Effector CD4-positive, alpha-beta T cell (primary cell): ENCODE measurements around the gene SLC9A4. TPM values are rescaled to one million over a fixed set of nuclear protein-coding genes. Genes with fewer than 3 reads are reported as not detected.

Source experiments
- DNase-seq: peaks from one replicate; pipeline ENCODE4 v3.0.0-alpha.2; 2020
- total RNA-seq: gene quantifications from one replicate; lab custom pipeline; 2026; lab: John Stamatoyannopoulos, UW

Gene SLC9A4, protein sequence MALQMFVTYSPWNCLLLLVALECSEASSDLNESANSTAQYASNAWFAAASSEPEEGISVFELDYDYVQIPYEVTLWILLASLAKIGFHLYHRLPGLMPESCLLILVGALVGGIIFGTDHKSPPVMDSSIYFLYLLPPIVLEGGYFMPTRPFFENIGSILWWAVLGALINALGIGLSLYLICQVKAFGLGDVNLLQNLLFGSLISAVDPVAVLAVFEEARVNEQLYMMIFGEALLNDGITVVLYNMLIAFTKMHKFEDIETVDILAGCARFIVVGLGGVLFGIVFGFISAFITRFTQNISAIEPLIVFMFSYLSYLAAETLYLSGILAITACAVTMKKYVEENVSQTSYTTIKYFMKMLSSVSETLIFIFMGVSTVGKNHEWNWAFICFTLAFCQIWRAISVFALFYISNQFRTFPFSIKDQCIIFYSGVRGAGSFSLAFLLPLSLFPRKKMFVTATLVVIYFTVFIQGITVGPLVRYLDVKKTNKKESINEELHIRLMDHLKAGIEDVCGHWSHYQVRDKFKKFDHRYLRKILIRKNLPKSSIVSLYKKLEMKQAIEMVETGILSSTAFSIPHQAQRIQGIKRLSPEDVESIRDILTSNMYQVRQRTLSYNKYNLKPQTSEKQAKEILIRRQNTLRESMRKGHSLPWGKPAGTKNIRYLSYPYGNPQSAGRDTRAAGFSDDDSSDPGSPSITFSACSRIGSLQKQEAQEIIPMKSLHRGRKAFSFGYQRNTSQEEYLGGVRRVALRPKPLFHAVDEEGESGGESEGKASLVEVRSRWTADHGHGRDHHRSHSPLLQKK
- total RNA-seq = not detected

DNA sequence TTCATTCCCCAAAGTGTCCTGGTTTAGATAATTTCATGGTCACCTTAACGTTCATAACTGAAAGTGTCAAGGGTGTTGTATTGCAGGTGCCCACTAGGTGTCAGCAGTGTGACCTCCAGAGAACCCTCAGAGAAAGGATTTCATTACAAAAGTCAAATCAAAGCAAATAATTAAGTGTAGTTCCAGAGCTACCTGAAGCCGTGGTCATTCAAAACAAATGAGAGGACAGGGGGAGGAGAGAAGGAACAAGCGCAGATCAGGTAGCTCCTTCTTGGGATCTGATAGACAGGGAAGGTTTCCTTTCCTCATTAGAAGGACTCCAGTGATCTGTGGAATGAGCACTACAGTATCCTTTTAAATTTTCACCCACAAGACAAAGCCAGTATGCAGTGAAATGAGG lies at the start of gene SLC9A4:
TSS of gene SLC9A4 (plus strand) at position 207 of the 400 bp plus-strand sequence. CDS start 534 bp downstream, outside the sequence.
- peak; percentile 21 for DNase-seq

- no peak for DNase-seq
Observed at GRCh38 chr2:102423368-102423767, 49.7 kb upstream of the SLC9A4 start.

GRCh38 chr2:102424754-102425153 lies 48.3 kb upstream of the SLC9A4 start:
- DNase-seq = no peak

- no peak for DNase-seq
Observed at GRCh38 chr2:102425441-102426132, 47.4 kb upstream of the SLC9A4 start.

DNA sequence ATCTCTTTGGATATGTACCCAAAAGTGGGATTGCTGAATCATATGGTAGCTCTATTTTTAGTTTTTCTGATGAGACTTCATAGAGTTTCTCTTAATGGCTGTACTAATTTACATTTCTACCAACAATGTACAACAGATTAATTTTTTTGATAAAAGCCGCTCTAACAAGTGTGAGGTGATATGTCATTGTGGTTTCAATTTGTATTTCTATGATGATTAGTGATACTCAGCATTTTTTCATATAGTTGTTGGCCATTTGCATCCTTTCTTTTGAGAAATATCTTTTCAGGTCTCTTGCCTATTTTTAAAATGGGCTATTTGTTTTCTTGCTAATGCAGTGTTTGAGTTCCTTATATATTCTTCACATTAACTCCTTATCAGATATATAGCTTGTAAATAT lies 45.8 kb upstream of the SLC9A4 start:
- DNase-seq = no peak

DNA sequence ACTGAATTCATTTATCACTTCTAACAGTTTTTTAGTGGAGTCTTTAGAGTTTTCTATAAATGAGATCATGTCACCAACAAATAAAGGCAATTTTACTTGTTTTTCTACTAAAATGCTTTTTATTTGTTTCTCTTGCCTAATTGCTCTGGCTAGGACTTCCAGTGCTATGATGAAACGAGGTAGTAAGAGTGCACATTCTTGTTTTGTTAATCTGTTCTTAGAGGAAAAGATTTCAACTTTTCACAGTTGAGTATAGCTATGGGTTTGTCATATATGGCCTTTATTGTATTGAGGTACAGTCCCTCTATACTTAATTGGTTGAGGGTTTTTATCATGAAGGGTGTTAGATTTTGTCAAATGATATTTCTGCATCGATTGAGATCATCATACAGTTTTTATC lies 44.5 kb upstream of the SLC9A4 start:
- DNase-seq = no peak

DNA sequence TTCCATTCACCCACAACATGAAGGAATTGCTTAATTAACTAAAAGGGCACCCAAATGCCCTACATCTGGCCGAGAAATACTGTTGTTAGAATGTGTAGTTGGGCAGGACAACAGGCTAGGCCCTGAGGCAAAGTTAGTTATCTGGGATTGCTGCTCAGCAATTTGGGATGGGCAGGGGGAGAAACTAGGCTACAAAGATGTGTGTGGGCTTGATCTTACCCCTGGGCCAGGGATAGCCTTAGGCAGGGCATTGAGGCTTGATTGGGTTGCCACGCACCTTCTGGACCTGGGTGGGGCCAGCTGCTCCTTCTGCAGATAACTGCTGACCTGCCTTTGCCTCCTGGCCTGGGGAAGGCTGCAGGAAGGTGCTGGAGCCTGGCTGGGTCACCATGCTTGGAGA lies 40.6 kb upstream of the SLC9A4 start:
- no peak for DNase-seq

DNA sequence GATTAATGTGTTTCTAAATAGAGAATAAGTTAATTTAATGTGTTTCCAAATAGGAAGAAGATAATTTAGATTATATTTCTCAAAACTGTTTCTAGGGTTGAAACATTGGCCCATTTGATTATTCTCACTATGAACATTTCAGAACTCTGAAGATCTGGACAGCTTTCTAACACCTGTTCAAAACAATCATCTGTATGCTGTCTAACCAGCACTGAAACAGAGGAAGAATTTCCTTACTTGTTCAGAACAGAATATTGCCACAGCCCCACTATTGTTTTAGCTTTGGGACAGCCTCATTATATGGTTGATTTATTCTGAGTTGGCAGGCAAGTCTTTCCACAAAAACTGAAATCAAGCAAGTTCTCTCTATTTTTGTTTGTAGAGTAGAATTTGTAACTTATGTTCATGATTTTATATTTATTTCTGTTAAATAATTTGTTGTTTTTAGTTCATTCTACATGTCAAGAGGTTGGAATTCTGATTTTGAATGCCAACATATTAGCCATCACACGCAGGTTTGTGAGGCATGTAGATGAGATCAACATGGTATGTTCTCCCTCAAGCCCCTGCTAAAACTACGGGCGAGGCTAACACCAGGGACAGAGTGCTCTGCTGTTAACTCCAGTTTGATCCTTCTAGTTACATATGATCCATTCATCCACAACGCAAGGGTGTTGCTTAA lies 38.9 kb upstream of the SLC9A4 start:
- no peak for DNase-seq

DNA sequence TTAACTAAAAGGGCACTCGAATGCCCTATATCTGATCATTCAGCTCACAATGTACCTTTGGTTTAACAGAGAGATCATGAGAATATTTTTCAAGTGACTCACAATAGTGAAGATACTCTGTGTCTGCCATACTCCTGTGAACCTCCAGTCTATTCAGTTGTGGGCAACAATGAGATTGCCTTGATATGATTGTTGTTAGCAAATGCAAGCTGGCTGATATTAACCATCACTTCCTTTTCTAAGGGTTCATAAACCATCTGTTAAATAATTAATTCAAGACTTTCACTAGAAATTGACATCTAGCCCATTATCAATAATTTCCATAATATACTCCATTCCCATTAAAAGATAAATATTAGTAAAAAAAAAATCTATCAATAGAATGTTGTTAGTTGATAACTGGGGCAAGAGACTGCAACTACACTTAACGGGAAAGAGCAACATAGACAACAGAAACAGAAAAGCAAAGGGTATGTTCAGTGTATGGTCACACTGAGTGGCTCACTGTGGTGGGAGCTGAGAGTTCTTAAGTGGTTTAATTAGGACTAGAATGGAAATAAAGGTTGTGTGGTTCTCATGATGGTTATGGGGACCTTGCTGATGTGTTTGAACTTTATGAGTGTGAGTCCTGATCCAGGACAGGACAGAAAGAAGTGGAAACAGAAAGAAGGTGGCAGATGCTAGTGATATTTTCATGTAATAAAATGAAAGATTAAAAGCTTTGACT lies 38.2 kb upstream of the SLC9A4 start:
- DNase-seq = no peak

GRCh38 chr2:102435741-102436140 lies 37.3 kb upstream of the SLC9A4 start:
- no peak for DNase-seq

DNA sequence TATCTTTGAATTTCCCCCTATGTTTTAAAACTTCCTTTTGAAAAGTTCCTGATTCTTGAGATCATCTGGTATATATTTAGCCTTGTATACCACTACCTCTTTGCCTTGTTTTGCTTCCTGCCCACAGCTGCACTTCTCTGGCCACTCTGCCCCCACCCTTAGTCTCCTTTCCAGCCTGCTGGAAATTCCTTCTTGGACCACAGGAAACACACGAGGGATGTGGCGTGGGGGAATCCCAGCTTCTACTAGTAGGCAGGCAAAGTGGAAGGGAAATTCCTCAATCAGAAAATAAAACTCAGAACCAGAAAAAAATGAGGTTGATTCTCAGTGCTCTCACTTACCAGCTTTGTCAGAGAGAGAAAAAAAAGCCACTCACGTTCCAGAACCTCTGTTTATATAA lies 36.7 kb upstream of the SLC9A4 start:
- DNase-seq = no peak

DNA sequence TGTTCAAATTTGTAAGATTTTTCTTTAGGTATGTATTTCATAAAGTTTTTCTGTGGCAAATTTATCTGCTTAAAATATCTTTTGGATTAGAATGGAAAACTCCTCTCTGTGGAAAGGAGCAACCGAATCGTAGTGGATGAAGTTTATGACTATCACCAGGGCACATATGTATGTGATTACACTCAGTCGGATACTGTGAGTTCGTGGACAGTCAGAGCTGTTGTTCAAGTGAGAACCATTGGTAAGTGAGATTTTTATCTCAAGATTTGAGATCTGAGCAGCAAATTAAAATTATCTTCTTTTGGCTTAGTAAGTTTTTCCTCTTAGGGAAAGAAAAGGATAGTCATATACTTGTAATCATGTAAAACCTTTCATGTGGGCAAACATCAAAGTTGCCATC lies 35.9 kb upstream of the SLC9A4 start:
- no peak for DNase-seq

DNA sequence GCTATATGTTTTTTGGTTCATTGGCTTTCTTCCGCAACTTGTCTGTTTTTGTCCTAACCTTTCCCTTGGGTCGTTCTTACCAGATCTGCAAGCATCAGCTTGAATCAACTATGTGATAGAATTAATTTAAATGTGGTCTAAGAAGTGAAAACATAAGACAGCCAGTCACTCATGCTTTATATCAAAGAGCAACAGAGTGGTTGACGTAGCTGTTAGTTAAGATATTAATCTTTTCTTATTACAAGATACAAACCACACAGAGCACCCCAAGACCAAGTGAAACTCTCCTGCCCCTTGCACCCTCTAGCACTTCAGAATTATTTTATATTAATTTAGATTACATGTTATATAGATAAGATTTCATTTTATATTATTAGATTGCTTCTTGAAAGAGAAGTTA lies 34.9 kb upstream of the SLC9A4 start:
- DNase-seq = no peak

GRCh38 chr2:102438578-102438977 lies 34.4 kb upstream of the SLC9A4 start:
- DNase-seq = no peak

GRCh38 chr2:102439065-102439695 lies 33.8 kb upstream of the SLC9A4 start:
- DNase-seq = no peak

GRCh38 chr2:102442967-102443828 lies 29.8 kb upstream of the SLC9A4 start:
- peak; percentile 26 for DNase-seq

DNA sequence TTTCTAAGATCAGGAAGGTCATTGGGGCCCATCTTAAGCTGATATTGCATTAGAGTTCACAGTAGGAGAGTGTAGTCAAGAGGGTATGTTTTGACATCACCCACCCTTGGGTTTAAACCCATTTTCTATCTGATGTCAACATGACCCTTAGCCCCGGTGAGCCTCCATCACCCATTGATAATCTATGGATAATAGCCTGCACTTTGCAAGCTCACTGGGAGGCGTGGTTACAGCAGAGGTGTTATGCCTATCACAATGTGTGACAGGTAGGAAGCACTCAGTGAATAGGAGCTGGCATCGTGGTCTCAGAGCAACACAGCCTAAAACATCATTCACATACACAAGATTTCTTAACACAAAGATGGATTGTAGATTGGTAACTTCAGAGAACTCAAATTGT lies 28.8 kb upstream of the SLC9A4 start:
- no peak for DNase-seq

DNA sequence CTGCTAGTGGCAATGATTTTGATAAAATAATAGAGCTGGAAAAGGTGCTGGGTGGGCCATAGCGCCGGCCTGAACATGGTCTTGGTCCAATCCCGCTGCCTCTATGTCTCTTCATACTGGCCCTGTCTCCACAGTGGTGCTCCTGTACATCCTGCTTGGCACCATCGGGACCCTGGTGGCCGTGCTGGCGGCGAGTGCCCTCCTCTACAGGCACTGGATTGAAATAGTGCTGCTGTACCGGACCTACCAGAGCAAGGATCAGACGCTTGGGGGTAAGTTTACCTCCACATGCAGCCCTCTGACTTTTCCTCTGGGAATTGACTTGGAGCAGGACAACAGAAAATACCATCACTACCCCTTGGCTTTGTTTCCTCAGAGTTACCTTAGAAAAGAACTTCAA lies 26.1 kb upstream of the SLC9A4 start:
- no peak for DNase-seq

GRCh38 chr2:102449370-102449974 lies 23.6 kb upstream of the SLC9A4 start:
- peak; percentile 47 for DNase-seq

- no peak for DNase-seq
Observed at GRCh38 chr2:102451968-102452367, 21.1 kb upstream of the SLC9A4 start.
